HUES64 (cell line): ENCODE results near the gene RABEPK.
"Not testable (repeated sequence)": the region's sequence is repeated elsewhere in the genome, so short reads cannot be mapped to it uniquely, and the experiment has no call there.

Source experiments
- H3K27ac ChIP-seq: 2 replicates; pipeline ENCODE4 v1.7.0; 2013; ENCODE audit warnings: low read depth, low read length, inconsistent platforms
- H3K27me3 ChIP-seq: 2 replicates; pipeline ENCODE4 v1.6.1; 2013; ENCODE audit warnings: mild to moderate bottlenecking, low read length; ENCODE audit not compliant: insufficient read depth
- H3K36me3 ChIP-seq: 2 replicates; pipeline ENCODE4 v1.6.1; 2013; ENCODE audit warnings: mild to moderate bottlenecking, low read length; ENCODE audit not compliant: insufficient read depth
- H3K4me1 ChIP-seq: 2 replicates; pipeline ENCODE4 v1.6.1; 2013; ENCODE audit warnings: mild to moderate bottlenecking, low read length, moderate library complexity; ENCODE audit not compliant: insufficient read depth
- H3K4me3 ChIP-seq: 2 replicates; pipeline ENCODE4 v1.5.1; 2013; ENCODE audit warnings: mild to moderate bottlenecking, low read length, moderate library complexity
- H3K9ac ChIP-seq: 2 replicates; pipeline ENCODE4 v1.6.1; 2013; ENCODE audit warnings: mild to moderate bottlenecking, low read depth, low read length
- H3K9me3 ChIP-seq: 2 replicates; pipeline ENCODE4 v1.6.1; 2013; ENCODE audit warnings: low read depth, low read length; ENCODE audit not compliant: insufficient read depth
- WGBS: fragments of 150-250, 120-280 bp; methylation state at CpG from one replicate; pipeline ENCODE4 v1.1.7; 2013; ENCODE audit warnings: missing lambda C conversion rate; 5-methylcytosine and 5-hydroxymethylcytosine counted together

RABEPK gene

DNA sequence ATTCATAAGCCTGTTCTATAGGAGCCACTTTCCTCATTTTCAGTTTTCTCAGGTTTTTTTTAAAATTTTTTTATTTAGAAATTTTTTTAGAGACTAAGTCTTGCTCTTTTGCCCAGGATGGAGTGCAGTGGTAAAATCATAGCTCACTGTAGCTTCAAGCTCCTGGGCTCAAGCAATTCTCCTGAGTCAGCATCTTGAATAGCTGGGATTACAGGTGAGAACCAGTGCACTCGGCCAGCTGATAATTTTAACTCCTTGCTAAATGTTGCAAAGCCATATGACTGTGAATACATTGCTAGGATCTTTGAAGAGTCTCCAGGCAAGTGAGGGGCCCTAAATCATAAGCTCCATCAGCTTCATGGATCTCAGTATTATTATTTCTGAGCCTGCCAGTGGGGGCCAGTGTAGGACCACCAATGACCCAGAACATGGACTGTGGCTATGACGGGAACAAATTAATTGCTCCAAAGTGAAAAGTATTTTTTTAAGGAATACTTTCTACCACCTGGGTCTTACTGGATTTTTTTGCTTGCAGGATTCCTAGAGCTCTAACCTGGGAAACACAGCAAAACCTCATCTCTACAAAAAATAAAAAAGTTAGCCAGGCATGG lies 55.5 kb downstream of the RABEPK start:
- H3K4me3 ChIP-seq = no peak overlapping the region
- no peaks in the 10 kb centered on the region for H3K9me3 ChIP-seq
- H3K4me1 ChIP-seq = no peaks in the 10 kb centered on the region
- no peak overlapping the region for H3K9ac ChIP-seq
- no peaks in the 10 kb centered on the region for H3K27me3 ChIP-seq
- 77% methylated on average over 2 of the region's 2 CpGs for WGBS
- no peak overlapping the region for H3K27ac ChIP-seq
- H3K36me3 ChIP-seq = no peaks in the 10 kb centered on the region

GRCh38 chr9:125258160-125258785 lies 57.9 kb downstream of the RABEPK start:
- H3K9ac ChIP-seq = no peak overlapping the region
- no peak overlapping the region for H3K4me3 ChIP-seq
- no peak overlapping the region for H3K27ac ChIP-seq
- no peaks in the 10 kb centered on the region for H3K27me3 ChIP-seq
- no peaks in the 10 kb centered on the region for H3K9me3 ChIP-seq
- WGBS = 92% methylated on average over 6 of the region's 6 CpGs
- no peaks in the 10 kb centered on the region for H3K36me3 ChIP-seq
- H3K4me1 ChIP-seq = no peaks in the 10 kb centered on the region

GRCh38 chr9:125258832-125259534 lies 58.6 kb downstream of the RABEPK start:
- no peak overlapping the region for H3K4me3 ChIP-seq
- 66% methylated on average over 2 of the region's 2 CpGs for WGBS
- no peak overlapping the region for H3K9ac ChIP-seq
- H3K4me1 ChIP-seq = no peaks in the 10 kb centered on the region
- 0 out of 2 replicates have a peak, but pooled peaks cover 3% of the 10 kb centered on the region for H3K36me3 ChIP-seq
- H3K9me3 ChIP-seq = no peaks in the 10 kb centered on the region
- H3K27me3 ChIP-seq = no peaks in the 10 kb centered on the region
- no peak overlapping the region for H3K27ac ChIP-seq

DNA sequence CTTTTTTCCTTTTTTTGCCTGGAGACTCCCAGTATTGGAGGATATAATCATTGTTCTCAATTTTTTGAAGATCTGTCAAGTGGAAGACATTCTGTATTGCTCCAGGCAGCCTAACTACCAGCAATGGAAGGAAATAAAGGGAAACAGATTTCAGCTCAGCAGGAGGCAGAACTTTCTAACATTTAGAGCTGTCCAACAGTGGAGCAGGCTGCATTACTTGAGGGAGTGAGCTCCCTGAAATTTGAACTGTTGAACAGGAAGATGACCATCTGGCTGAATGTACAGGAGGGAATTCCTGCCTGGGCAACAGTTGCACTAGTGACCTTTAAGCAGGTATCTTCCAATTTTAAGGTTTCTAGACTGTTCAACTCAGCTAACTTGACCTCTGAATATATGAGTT lies 60.2 kb downstream of the RABEPK start:
- no peaks in the 10 kb centered on the region for H3K27me3 ChIP-seq
- no peak overlapping the region for H3K9ac ChIP-seq
- H3K27ac ChIP-seq = no peak overlapping the region
- no peaks in the 10 kb centered on the region for H3K4me1 ChIP-seq
- H3K9me3 ChIP-seq = no peaks in the 10 kb centered on the region
- 0 out of 2 replicates have a peak, but pooled peaks cover 3% of the 10 kb centered on the region for H3K36me3 ChIP-seq
- no peak overlapping the region for H3K4me3 ChIP-seq

GRCh38 chr9:125261501-125262293 lies 61.4 kb downstream of the RABEPK start, which contains the start of gene GAPVD1:
TSS of gene GAPVD1 (plus strand) at chr9:125261826. CDS start at chr9:125298922, 37,096 bp downstream.
- H3K9ac ChIP-seq = peak within 1 kb of the TSS; percentile 78
- peak within 1 kb of the TSS; percentile 91 for H3K4me3 ChIP-seq
- no peaks in the 10 kb centered on the region for H3K27me3 ChIP-seq
- H3K36me3 ChIP-seq = 0 out of 2 replicates have a peak, but pooled peaks cover 3% of the 10 kb centered on the region
- H3K27ac ChIP-seq = peak within 1 kb of the TSS; percentile 52
- no peaks in the 10 kb centered on the region for H3K9me3 ChIP-seq
- 5% methylated on average over 72 of the region's 72 CpGs for WGBS
- no peaks in the 10 kb centered on the region for H3K4me1 ChIP-seq

DNA sequence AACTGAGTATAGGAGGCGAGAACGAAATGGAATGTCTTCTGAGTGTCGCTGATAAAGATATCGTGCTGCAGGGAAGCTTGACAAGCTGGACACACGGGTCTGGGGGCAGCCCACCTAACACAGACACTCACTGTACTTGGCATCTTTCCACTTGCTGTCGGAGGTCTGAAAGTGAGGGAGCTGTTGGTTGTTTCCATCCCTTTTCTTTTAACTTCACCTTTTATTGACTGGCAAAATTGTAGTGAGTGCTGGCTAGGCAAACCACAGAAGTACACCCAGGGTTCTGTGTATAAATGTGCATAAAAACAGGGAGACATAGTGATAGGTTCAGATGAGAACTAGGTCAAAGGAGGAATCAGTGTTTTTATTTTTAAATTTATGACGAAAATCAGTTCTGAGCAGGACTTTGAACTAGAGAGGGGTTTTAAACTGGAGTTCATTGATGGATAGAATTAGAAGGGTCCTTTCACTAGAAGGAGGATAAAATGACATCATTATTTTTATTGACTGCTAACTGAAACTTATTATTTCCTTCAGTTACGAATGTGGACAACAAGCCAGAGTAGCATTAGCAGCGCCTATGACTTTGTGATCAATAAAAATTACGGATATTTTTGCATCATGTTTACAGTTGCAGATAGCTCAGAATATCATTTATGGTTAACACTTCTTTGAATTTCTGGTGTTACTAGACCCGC lies 62.1 kb downstream of the RABEPK start:
- Histone ChIP-seq H3K36me3 (0 out of 2 replicates have a peak, but pooled peaks cover 3% of the 10 kb centered on the region), H3K9me3 (no peaks in the 10 kb centered on the region), H3K27ac (no peak overlapping the region), H3K4me3 (peak overlapping the region; percentile 91), H3K4me1 (no peaks in the 10 kb centered on the region), H3K27me3 (no peaks in the 10 kb centered on the region), H3K9ac (peak overlapping the region; percentile 78)
- WGBS = 36% methylated on average over 9 of the region's 11 CpGs

DNA sequence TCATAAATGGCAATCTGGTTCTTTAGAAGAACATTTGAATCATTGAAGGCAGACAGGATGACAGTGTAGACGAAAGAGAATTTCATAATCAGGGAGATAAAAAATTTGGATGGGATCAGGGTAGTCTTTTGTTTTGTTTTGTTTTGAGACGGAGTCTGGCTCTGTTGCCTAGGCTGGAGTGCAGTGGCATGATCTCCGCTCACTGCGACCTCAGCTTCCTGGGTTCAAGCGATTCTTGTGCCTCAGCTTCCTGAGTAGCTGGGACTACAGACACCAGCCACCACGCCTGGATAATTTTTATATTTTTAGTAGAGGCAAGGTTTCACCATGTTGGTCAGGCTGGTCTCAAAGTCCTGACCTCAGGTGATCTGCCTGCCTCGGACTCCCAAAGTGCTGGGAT lies 63.7 kb downstream of the RABEPK start:
- not testable (repeated sequence) for H3K27ac ChIP-seq, H3K9ac ChIP-seq, H3K4me1 ChIP-seq, H3K9me3 ChIP-seq, H3K36me3 ChIP-seq, H3K27me3 ChIP-seq, H3K4me3 ChIP-seq
- 96% methylated on average over 7 of the region's 7 CpGs for WGBS

GRCh38 chr9:125268394-125269013 lies 68.2 kb downstream of the RABEPK start:
- 92% methylated on average over 6 of the region's 6 CpGs for WGBS
- Histone ChIP-seq H3K9ac (no peak overlapping the region), H3K27ac (no peak overlapping the region), H3K4me3 (no peak overlapping the region), H3K9me3 (no peaks in the 10 kb centered on the region), H3K36me3 (0 out of 2 replicates have a peak, but pooled peaks cover 3% of the 10 kb centered on the region), H3K4me1 (peaks cover 17% of the 10 kb centered on the region; the same call in 1 of the 2 replicates), H3K27me3 (no peaks in the 10 kb centered on the region)

GRCh38 chr9:125269014-125269397 lies 68.7 kb downstream of the RABEPK start:
- WGBS = 93% methylated on average over 1 of the region's 1 CpG
- Histone ChIP-seq H3K27me3 (no peaks in the 10 kb centered on the region), H3K4me3 (no peak overlapping the region), H3K27ac (no peak overlapping the region), H3K4me1 (peaks cover 17% of the 10 kb centered on the region; the same call in 1 of the 2 replicates), H3K9ac (no peak overlapping the region), H3K9me3 (no peaks in the 10 kb centered on the region), H3K36me3 (no peaks in the 10 kb centered on the region)

DNA sequence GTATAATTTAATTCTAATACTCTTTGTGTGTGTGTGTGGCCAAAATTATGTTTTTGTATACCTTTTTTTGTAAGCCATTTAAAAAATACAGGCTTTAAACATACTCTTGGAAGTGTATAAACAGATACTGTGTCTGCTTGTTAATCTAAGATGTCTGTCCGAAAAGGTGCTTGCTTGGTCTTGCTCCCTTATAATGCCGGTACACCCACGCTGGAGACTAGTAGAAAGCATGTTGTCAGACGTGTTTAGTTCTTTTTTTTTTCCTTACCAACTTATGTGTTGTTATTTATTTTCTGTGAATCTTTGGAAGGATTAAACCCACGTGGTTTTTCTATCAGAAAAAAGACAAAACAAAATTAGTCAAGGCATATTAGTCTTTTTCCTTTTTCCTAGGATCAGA lies 70.7 kb downstream of the RABEPK start:
- no peak overlapping the region for H3K4me3 ChIP-seq
- peak overlapping the region; percentile 5; the same call in 1 of the 2 replicates for H3K27ac ChIP-seq
- no peaks in the 10 kb centered on the region for H3K27me3 ChIP-seq
- peaks cover 17% of the 10 kb centered on the region; the same call in 1 of the 2 replicates for H3K4me1 ChIP-seq
- WGBS = 93% methylated on average over 5 of the region's 5 CpGs
- no peaks in the 10 kb centered on the region for H3K9me3 ChIP-seq
- no peaks in the 10 kb centered on the region for H3K36me3 ChIP-seq
- no peak overlapping the region for H3K9ac ChIP-seq
